ENCODE data around the gene TTLL1. TPM values are rescaled to one million over a fixed set of nuclear protein-coding genes. Genes with fewer than 3 reads are reported as not detected.
"Not testable (repeated sequence)": the region's sequence is repeated elsewhere in the genome, so short reads cannot be mapped to it uniquely, and the experiment has no call there.

TTLL1 gene
- total RNA-seq, 1 experiment from 2014 or later: 4.1 TPM

DNA sequence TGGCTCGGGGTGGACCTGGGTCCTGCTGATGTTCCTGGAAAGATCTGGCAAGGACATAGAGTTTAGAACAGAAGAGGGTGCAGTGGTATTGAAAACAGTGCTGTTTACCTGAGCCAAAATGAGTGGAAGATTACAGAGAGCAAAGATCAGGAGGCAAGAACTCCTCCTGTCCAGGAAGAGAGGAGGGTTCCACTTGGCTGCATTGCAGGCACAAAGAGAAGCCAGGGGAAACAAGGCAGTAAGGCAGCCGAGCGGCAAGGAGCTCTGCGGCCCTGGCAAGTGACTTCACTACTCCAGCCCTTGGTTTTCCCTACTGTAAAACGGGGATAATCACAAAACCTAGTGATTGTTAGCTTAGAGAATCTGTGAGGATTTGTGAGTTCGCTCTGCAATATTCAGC lies 70.6 kb downstream of the TTLL1 start:
- DNase-seq: peak in 1 of 2 experiments; percentile 43
- no peaks in the 10 kb centered on the region for H3K27me3 ChIP-seq (replicated peaks; ENCODE audit: control insufficient read depth, insufficient read depth, low read length)
- peaks cover 23% of the 10 kb centered on the region for H3K36me3 Mint-ChIP-seq (ENCODE audit: insufficient read depth, unreplicated experiment)
- H3K4me3 ChIP-seq (ENCODE audit: low read depth, low read length): no peak overlapping the region
- BruUV-seq (replicated peaks): no TSS peak
- H3K27me3 Mint-ChIP-seq (ENCODE audit: insufficient read depth, unreplicated experiment): no peaks in the 10 kb centered on the region
- H3K36me3 ChIP-seq (ENCODE audit: control insufficient read depth, insufficient read depth, low read length): no peaks in the 10 kb centered on the region; the same call in 1 of the 2 replicates
- peaks cover 33% of the 10 kb centered on the region for H3K4me1 ChIP-seq
- H3K9me3 Mint-ChIP-seq (ENCODE audit: unreplicated experiment): no peaks in the 10 kb centered on the region
- TF ChIP-seq, protein P1, sequence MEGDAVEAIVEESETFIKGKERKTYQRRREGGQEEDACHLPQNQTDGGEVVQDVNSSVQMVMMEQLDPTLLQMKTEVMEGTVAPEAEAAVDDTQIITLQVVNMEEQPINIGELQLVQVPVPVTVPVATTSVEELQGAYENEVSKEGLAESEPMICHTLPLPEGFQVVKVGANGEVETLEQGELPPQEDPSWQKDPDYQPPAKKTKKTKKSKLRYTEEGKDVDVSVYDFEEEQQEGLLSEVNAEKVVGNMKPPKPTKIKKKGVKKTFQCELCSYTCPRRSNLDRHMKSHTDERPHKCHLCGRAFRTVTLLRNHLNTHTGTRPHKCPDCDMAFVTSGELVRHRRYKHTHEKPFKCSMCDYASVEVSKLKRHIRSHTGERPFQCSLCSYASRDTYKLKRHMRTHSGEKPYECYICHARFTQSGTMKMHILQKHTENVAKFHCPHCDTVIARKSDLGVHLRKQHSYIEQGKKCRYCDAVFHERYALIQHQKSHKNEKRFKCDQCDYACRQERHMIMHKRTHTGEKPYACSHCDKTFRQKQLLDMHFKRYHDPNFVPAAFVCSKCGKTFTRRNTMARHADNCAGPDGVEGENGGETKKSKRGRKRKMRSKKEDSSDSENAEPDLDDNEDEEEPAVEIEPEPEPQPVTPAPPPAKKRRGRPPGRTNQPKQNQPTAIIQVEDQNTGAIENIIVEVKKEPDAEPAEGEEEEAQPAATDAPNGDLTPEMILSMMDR (IDR thresholded peaks at IDR 0.05; ENCODE audit: insufficient read depth in 1 of 2, low read depth in 1 of 2, low read length in 1 of 2, severe bottlenecking in 1 of 2, unreplicated experiment in 1 of 2): no peak
- intact Hi-C loops (cut with micrococcal nuclease; ENCODE audit: unreplicated experiment): loop anchor here (5.0 to 10.0 kb wide), 2 partner anchors 64 to 74 kb away; no protein-coding TSS in a partner anchor
- CTCF ChIA-PET: interaction anchor here (0.9 kb wide), 1 partner anchor 28 kb away, joined by 3 read pairs; no protein-coding TSS in a partner anchor
- H3K27ac Mint-ChIP-seq (ENCODE audit: unreplicated experiment): peak overlapping the region; percentile 12
- no peaks in the 10 kb centered on the region for H3K9me3 ChIP-seq
- POLR2A ChIA-PET: no interaction called here
- H3K4me3 Mint-ChIP-seq (ENCODE audit: unreplicated experiment): peak overlapping the region; percentile 22
- peaks cover 16% of the 10 kb centered on the region for H3K4me1 Mint-ChIP-seq (ENCODE audit: low read depth, unreplicated experiment)

DNA sequence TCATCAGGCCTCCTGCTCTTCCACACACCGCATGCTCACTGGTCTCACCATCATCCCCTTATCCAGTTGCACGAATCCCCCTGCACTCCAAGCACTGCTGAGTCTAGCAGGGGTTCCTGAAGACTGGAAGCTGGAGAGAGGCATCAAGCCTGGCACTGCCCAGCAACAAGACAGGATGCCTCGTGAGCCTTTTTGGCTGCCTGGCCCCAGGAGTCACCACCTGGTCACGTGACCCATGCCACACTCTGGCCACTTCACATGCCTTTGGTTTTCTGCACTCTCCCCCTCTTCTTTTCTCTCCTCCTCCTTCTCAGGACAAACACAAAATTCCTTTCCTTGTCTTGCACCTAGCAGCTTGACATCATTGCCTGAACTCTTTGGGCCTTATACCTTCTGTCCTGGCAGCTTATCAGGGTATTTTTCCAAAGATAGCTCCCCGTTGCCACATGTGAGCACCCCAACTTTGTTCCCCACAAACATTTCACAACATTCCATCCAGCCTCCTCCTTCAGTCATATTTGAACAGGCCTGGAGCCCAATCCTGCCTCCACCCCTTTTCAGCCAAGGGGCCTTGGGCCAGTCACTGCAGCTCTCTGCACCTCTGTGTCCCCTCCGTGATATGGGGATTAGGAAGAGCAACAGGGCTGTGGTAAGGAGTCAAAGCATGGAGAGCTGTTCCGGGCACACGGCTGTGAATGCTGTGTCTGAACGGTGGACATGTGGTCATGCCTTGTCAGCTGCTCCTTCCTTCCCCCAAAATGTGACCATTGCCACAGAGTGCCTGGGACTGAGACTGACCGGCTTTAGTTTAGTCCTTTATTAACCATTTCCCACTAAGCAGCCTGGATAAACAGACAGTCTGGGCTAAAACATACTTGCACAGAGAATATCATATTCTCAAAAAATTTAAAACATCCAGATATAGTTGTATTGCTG lies 71.4 kb downstream of the TTLL1 start:
- TF ChIP-seq, protein P1 (IDR thresholded peaks at IDR 0.05; ENCODE audit: insufficient read depth in 1 of 2, low read depth in 1 of 2, low read length in 1 of 2, severe bottlenecking in 1 of 2, unreplicated experiment in 1 of 2): no peak
- no peak for DNase-seq
- POLR2A ChIA-PET: no interaction called here
- Histone ChIP-seq H3K27me3 (replicated peaks; ENCODE audit: control insufficient read depth, insufficient read depth, low read length) (no peaks in the 10 kb centered on the region), H3K36me3 (ENCODE audit: control insufficient read depth, insufficient read depth, low read length) (no peaks in the 10 kb centered on the region; the same call in 1 of the 2 replicates), H3K4me1 (peaks cover 41% of the 10 kb centered on the region), H3K4me3 (ENCODE audit: low read depth, low read length) (no peak overlapping the region), H3K9me3 (no peaks in the 10 kb centered on the region)
- intact Hi-C loops (cut with micrococcal nuclease; ENCODE audit: unreplicated experiment): loop anchor here (5.0 to 10.0 kb wide), 2 partner anchors 63 to 75 kb away; no protein-coding TSS in a partner anchor
- no TSS peak for BruUV-seq (replicated peaks)
- Mint-ChIP-seq H3K27me3 (ENCODE audit: insufficient read depth, unreplicated experiment) (no peaks in the 10 kb centered on the region), H3K4me1 (ENCODE audit: low read depth, unreplicated experiment) (peaks cover 21% of the 10 kb centered on the region), H3K36me3 (ENCODE audit: insufficient read depth, unreplicated experiment) (peaks cover 27% of the 10 kb centered on the region), H3K9me3 (ENCODE audit: unreplicated experiment) (no peaks in the 10 kb centered on the region), H3K27ac (ENCODE audit: unreplicated experiment) (peak overlapping the region; percentile 25), H3K4me3 (ENCODE audit: unreplicated experiment) (peak overlapping the region; percentile 9)
- CTCF ChIA-PET: interaction anchor here (0.9 kb wide), 1 partner anchor 27 kb away, joined by 3 read pairs; no protein-coding TSS in a partner anchor

- H3K4me1 ChIP-seq: peaks cover 49% of the 10 kb centered on the region
- H3K27me3 Mint-ChIP-seq (ENCODE audit: insufficient read depth, unreplicated experiment); POLR2A ChIA-PET; H3K36me3 ChIP-seq (ENCODE audit: control insufficient read depth, insufficient read depth, low read length); H3K27ac Mint-ChIP-seq (ENCODE audit: unreplicated experiment); DNase-seq; H3K27me3 ChIP-seq (replicated peaks; ENCODE audit: control insufficient read depth, insufficient read depth, low read length); H3K9me3 Mint-ChIP-seq (ENCODE audit: unreplicated experiment); CTCF ChIA-PET; H3K9me3 ChIP-seq; BruUV-seq (replicated peaks); H3K4me3 ChIP-seq (ENCODE audit: low read depth, low read length): not testable (repeated sequence)
- Mint-ChIP-seq H3K4me1 (ENCODE audit: low read depth, unreplicated experiment) (peaks cover 25% of the 10 kb centered on the region), H3K36me3 (ENCODE audit: insufficient read depth, unreplicated experiment) (peaks cover 38% of the 10 kb centered on the region), H3K4me3 (ENCODE audit: unreplicated experiment) (peak overlapping the region; percentile 95)
- intact Hi-C loops (cut with micrococcal nuclease; ENCODE audit: unreplicated experiment): loop anchor here (5.0 to 10.0 kb wide), 2 partner anchors 61 to 76 kb away; no protein-coding TSS in a partner anchor
Measured at GRCh38 chr22:43016150-43016549, 73.0 kb downstream of the TTLL1 start.

All from Caco-2 (cell line).